HepG2 (cell line): ENCODE results near the gene EXOC6B. TPM values are rescaled to one million over a fixed set of nuclear protein-coding genes. Genes with fewer than 3 reads are reported as not detected.

Experiments
- ATAC-seq: fragments of 200-7000 bp; cut with Tn5 transposase; 3 replicates; pipeline ENCODE4 v1.9.1; 2020; ENCODE audit warnings: mild to moderate bottlenecking, moderate library complexity
- BruUV-seq: library from RNA; stranded (reverse); fragments of 400-500 nt; replicated peaks from 2 replicates; lab custom pipeline; 2021; lab: Mats Ljungman, UMichigan
- CTCF ChIA-PET: fragments of 300-600 bp; formaldehyde crosslinking; extraction: SDS; loops from one replicate; lab custom pipeline; 2021; ENCODE audit warnings: low total read pairs, inconsistent platforms, low intra/inter-chr PET ratio; lab: Yijun Ruan, JAX
- POLR2A ChIA-PET: fragments of 350-600 bp; sonication (Branson Sonifier 250); formaldehyde crosslinking; loops from one replicate; lab custom pipeline; 2020; ENCODE audit warnings: antibody characterized with exemption, inconsistent platforms; lab: Yijun Ruan, JAX
- DNase-seq: peaks from one replicate; pipeline ENCODE4 v3.0.0-alpha.2; 2015; ENCODE audit warnings: low spot score
- FAIRE-seq: peaks from 3 replicates; lab custom pipeline; 2011; peaks lifted over from hg19 to GRCh38; lab: Jason Lieb, UNC
- H2AFZ ChIP-seq: one replicate; pipeline ENCODE4 v1.6.1; 2011; ENCODE audit warnings: low read length, inconsistent platforms
- H3K27ac ChIP-seq: fragments of 300-600 bp; 3 replicates; pipeline ENCODE4 v1.8.0; 2011; ENCODE audit warnings: mixed run types, mild to moderate bottlenecking, mixed read lengths, low read length, inconsistent platforms; ENCODE audit not compliant: insufficient read depth; ENCODE audit errors: extremely low read length
- H3K27me3 ChIP-seq, 2 experiments: fragments of 200-600 bp in 1 of 2; 2 replicates in 1 of 2; 3 replicates in 1 of 2; pipeline versions ENCODE4 v1.6.0 to v1.8.0; 2011; ENCODE audit warnings: low read length in 2 of 2, mild to moderate bottlenecking in 2 of 2, moderate library complexity in 2 of 2, inconsistent platforms in 1 of 2; ENCODE audit not compliant: insufficient read depth in 2 of 2, control insufficient read depth in 1 of 2
- H3K36me3 ChIP-seq, 2 experiments: fragments of 200-600 bp in 1 of 2; replicated peaks in 1 of 2; 2 replicates in 1 of 2; 3 replicates in 1 of 2; pipeline versions ENCODE4 v1.5.1 to v1.8.0; 2011; ENCODE audit warnings: low read length in 2 of 2, inconsistent platforms in 1 of 2; ENCODE audit not compliant: insufficient read depth in 2 of 2, control insufficient read depth in 1 of 2
- H3K4me1 ChIP-seq: 2 replicates; pipeline ENCODE4 v1.5.1; 2012; ENCODE audit warnings: low read length, inconsistent platforms; ENCODE audit not compliant: insufficient read depth
- H3K4me2 ChIP-seq: 2 replicates; pipeline ENCODE4 v1.6.0; 2011; ENCODE audit warnings: low read depth, low read length, inconsistent platforms
- H3K4me3 ChIP-seq, 3 experiments: fragments of 200-600 bp in 1 of 3; sonication (generic), shearing (Covaris generic) in 1 of 3; replicated peaks in 1 of 3; 2 replicates each; pipeline ENCODE4 v1.5.1; 2011 to 2016; ENCODE audit warnings: low read length in 3 of 3, inconsistent platforms in 2 of 3, low read depth in 2 of 3, mild to moderate bottlenecking in 2 of 3, control low read depth in 1 of 3, mixed read lengths in 1 of 3; ENCODE audit not compliant: insufficient read depth in 1 of 3
- H3K79me2 ChIP-seq: one replicate; pipeline ENCODE4 v1.6.1; 2011; ENCODE audit warnings: low read length, inconsistent platforms; ENCODE audit not compliant: insufficient read depth
- H3K9ac ChIP-seq: 2 replicates; pipeline ENCODE4 v1.6.0; 2011; ENCODE audit warnings: mild to moderate bottlenecking, low read depth, low read length, inconsistent platforms; ENCODE audit not compliant: insufficient read depth
- H3K9me3 ChIP-seq: 2 replicates; pipeline ENCODE4 v1.5.1; 2012; ENCODE audit warnings: mild to moderate bottlenecking, low read length
- H4K20me1 ChIP-seq: 2 replicates; pipeline ENCODE4 v1.6.0; 2011; ENCODE audit warnings: inconsistent platforms, mild to moderate bottlenecking, low read length, moderate library complexity; ENCODE audit not compliant: insufficient read depth
- ATF7 ChIP-seq, 2 experiments: fragments of 450-650 bp in 1 of 2; sonication (generic) in 1 of 2; formaldehyde crosslinking in 1 of 2; IDR thresholded peaks; 2 replicates each; pipeline versions ENCODE4 v1.4.0 to v1.6.1; 2016 to 2020; ENCODE audit warnings: antibody characterized with exemption in 1 of 2, mild to moderate bottlenecking in 1 of 2, missing genetic modification reagents in 1 of 2
- HMGXB3 ChIP-seq: sonication (generic); formaldehyde crosslinking; IDR thresholded peaks from 2 replicates; pipeline ENCODE4 v1.4.0; 2020; ENCODE audit warnings: missing genetic modification reagents, borderline replicate concordance
- ZBTB2 ChIP-seq: sonication (generic); formaldehyde crosslinking; IDR thresholded peaks from 2 replicates; pipeline ENCODE4 v1.8.0; 2022; ENCODE audit warnings: low read depth, missing genetic modification reagents
- ZNF564 ChIP-seq: sonication (generic); formaldehyde crosslinking; IDR thresholded peaks from 2 replicates; pipeline ENCODE4 v1.8.1; 2023; ENCODE audit warnings: mild to moderate bottlenecking, missing genetic modification reagents
- WGBS: methylation state at CpG from one replicate; pipeline ENCODE4 v1.1.6; 2017; ENCODE audit warnings: low lambda C conversion rate; 5-methylcytosine and 5-hydroxymethylcytosine counted together
- in situ Hi-C: cut with HindIII; loops from 2 replicates; pipeline ENCODE4 v1.10.0; 2017; ENCODE audit warnings: low pct_unique_long_range_greater_than_20kb; ENCODE audit not compliant: extremely low pct_ligation_motif_present
- intact Hi-C: fragments of 100-400 bp; cut with micrococcal nuclease; formaldehyde crosslinking; loops from one replicate; pipeline ENCODE4 v1.10.0; 2022; ENCODE audit not compliant: unreplicated experiment
- polyA plus RNA-seq, 8 experiments: library from polyadenylated mRNA; depleted of rRNA in 3 of 8; stranded (reverse) in 7 of 8; unstranded in 1 of 8; fragments of >200 nt; fragmentation: Illumina TruSeq in 4 of 8; extraction: Trizol in 4 of 8; gene quantifications; 2 replicates each; pipeline versions ENCODE4 v1.2.1 to v1.2.3, GENCODE V29; 2011 to 2016; ENCODE audit warnings: low read depth in 4 of 8, missing spikeins in 1 of 8, mixed read lengths in 1 of 8; ENCODE audit not compliant: insufficient read depth in 1 of 8
- total RNA-seq, 5 experiments: library from RNA; depleted of rRNA; stranded (reverse); fragments of >200 nt; fragmentation: Illumina TruSeq; extraction: Trizol; gene quantifications; 2 replicates each; pipeline ENCODE4 v1.2.3, GENCODE V29; 2016; ENCODE audit warnings: low read depth in 1 of 5

EXOC6B gene
- total and polyA plus RNA-seq, 2 of the 13 experiments (the other 11 are each of a cell fraction or from before 2014, with no cell fraction given) = 9.1 to 15.9 TPM

GRCh38 chr2:72612614-72613160, 213.1 kb downstream of the EXOC6B start:
- FAIRE-seq (no peak), ATAC-seq (no peak), DNase-seq (no peak)
- no peaks in the 10 kb centered on the region for H4K20me1 ChIP-seq
- BruUV-seq = no TSS peak
- H3K9me3 ChIP-seq = no peaks in the 10 kb centered on the region
- intact Hi-C loops (no loop called here), in situ Hi-C loops (no loop called here)
- no peaks in the 10 kb centered on the region for H3K79me2 ChIP-seq
- no peak overlapping the region for H3K27ac ChIP-seq
- WGBS = 76% methylated on average over 4 of the region's 4 CpGs
- no peak overlapping the region for H2AFZ ChIP-seq
- ChIA-PET CTCF (no interaction called here), POLR2A (no interaction called here)
- H3K4me2 ChIP-seq = no peak overlapping the region
- TF ChIP-seq ZBTB2 (CRISPR knock-in tag) = no peak
- 0 out of 2 replicates have a peak, but pooled peaks have one; percentile 18 for TF ChIP-seq ATF7 (IDR thresholded peaks at IDR 0.05)
- no peak for TF ChIP-seq ATF7 (CRISPR knock-in tag; IDR thresholded peaks at IDR 0.05)
- no peak overlapping the region for H3K9ac ChIP-seq
- no peaks in the 10 kb centered on the region for H3K27me3 ChIP-seq
- no peaks in the 10 kb centered on the region for H3K4me1 ChIP-seq
- no peaks in the 10 kb centered on the region for H3K36me3 ChIP-seq
- H3K4me3 ChIP-seq = no peak overlapping the region

- no peak overlapping the region for H3K27ac ChIP-seq
- H3K36me3 ChIP-seq = no peaks in the 10 kb centered on the region
- BruUV-seq = no TSS peak
- H3K4me2 ChIP-seq = no peak overlapping the region
- CTCF ChIA-PET = no interaction called here
- WGBS = 94% methylated on average over 2 of the region's 2 CpGs
- H2AFZ ChIP-seq = no peak overlapping the region
- no peak for ATAC-seq
- TF ChIP-seq HMGXB3 (CRISPR knock-in tag) (no peak), ZNF564 (CRISPR knock-in tag) (0 out of 2 replicates have a peak, but pooled peaks have one; percentile 39)
- FAIRE-seq = no peak
- H3K4me3 ChIP-seq = no peak overlapping the region
- H3K9me3 ChIP-seq = no peaks in the 10 kb centered on the region
- no peak overlapping the region for H3K9ac ChIP-seq
- no peaks in the 10 kb centered on the region for H3K27me3 ChIP-seq
- H3K4me1 ChIP-seq = no peaks in the 10 kb centered on the region
- no peak for DNase-seq
- in situ Hi-C loops (no loop called here), intact Hi-C loops (no loop called here)
- POLR2A ChIA-PET = no interaction called here
- no peaks in the 10 kb centered on the region for H3K79me2 ChIP-seq
- no peaks in the 10 kb centered on the region for H4K20me1 ChIP-seq
Observed at GRCh38 chr2:72607189-72607588, 218.6 kb downstream of the EXOC6B start.
